ENCODE results near the gene CDCA3.

GRCh38 chr12:6883683-6884082 lies 32.6 kb upstream of the CDCA3 start:
- TF ChIP-seq, protein P1, sequence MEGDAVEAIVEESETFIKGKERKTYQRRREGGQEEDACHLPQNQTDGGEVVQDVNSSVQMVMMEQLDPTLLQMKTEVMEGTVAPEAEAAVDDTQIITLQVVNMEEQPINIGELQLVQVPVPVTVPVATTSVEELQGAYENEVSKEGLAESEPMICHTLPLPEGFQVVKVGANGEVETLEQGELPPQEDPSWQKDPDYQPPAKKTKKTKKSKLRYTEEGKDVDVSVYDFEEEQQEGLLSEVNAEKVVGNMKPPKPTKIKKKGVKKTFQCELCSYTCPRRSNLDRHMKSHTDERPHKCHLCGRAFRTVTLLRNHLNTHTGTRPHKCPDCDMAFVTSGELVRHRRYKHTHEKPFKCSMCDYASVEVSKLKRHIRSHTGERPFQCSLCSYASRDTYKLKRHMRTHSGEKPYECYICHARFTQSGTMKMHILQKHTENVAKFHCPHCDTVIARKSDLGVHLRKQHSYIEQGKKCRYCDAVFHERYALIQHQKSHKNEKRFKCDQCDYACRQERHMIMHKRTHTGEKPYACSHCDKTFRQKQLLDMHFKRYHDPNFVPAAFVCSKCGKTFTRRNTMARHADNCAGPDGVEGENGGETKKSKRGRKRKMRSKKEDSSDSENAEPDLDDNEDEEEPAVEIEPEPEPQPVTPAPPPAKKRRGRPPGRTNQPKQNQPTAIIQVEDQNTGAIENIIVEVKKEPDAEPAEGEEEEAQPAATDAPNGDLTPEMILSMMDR (IDR thresholded peaks at IDR 0.05), result no peak
- no peak for TF ChIP-seq POLR2A (IDR thresholded peaks at IDR 0.05)
